Pancreas (tissue), 10 donors: ENCODE measurements around the gene LAMP1. TPM values are rescaled to one million over a fixed set of nuclear protein-coding genes. Genes with fewer than 3 reads are reported as not detected.
A peak's percentile ranks its signal among the peaks of the same experiment; 100 is the strongest.

Source experiments
- ATAC-seq, 4 donors: fragments of 200-7000 bp; cut with Tn5 transposase; one replicate each; pipeline versions ENCODE4 v1.8.0 to v1.9.1; 2020; ENCODE audit warnings: mild to moderate bottlenecking in 4 of 4, moderate library complexity in 4 of 4
- DNase-seq, 6 donors: peaks; one replicate each; pipeline ENCODE4 v3.0.0-alpha.2; 2020
- FAIRE-seq: peaks from 2 replicates; lab custom pipeline; 2012; peaks lifted over from hg19 to GRCh38; lab: Jason Lieb, UNC
- H3K27ac ChIP-seq, 4 donors: fragments of 200-600 bp; sonication (generic); 1 replicate in 3 of 4; 2 replicates in 1 of 4; pipeline versions ENCODE4 v1.5.0 to v1.8.0; 2020
- H3K27me3 ChIP-seq, 4 donors: fragments of 200-600 bp; one replicate each; pipeline ENCODE4 v1.8.0; 2021
- H3K36me3 ChIP-seq, 3 donors: fragments of 200-600 bp; sonication (generic) in 1 of 3; one replicate each; pipeline versions ENCODE4 v1.5.0 to v1.8.0; 2020 to 2021
- H3K4me1 ChIP-seq, 3 donors: fragments of 200-600 bp; one replicate each; pipeline ENCODE4 v1.8.0; 2021
- H3K4me3 ChIP-seq, 4 donors: fragments of 200-600 bp; sonication (generic) in 2 of 4; one replicate each; pipeline versions ENCODE4 v1.5.0 to v1.8.0; 2020 to 2021
- H3K9me3 ChIP-seq, 4 donors: fragments of 200-600 bp; one replicate each; pipeline ENCODE4 v1.8.0; 2021
- WGBS, 2 donors: extraction: QIAGEN DNeasy Blood & Tissue Kit; methylation state at CpG; one replicate each; pipeline ENCODE4 v1.1.7; 2013; 5-methylcytosine and 5-hydroxymethylcytosine counted together
- intact Hi-C, 3 donors: fragments of 100-400 bp; cut with DNase I; formaldehyde crosslinking; loops; one replicate each; pipeline versions ENCODE4 v1.11.1 to v1.14.2; 2022
- polyA plus RNA-seq, 2 donors: library from polyadenylated mRNA; stranded (reverse); fragments of 200-250 nt; gene quantifications; one replicate each; pipeline ENCODE4 v1.2.3, GENCODE V29; 2013
- total RNA-seq, 6 donors: library from RNA; stranded (reverse); fragmentation: NEBNext Ultra II Directional in 4 of 6; extraction: Animal tissue kit (Norgen Biotek cat#: 25700) in 4 of 6; gene quantifications; one replicate each; pipeline versions ENCODE4 v1.2.1 to v1.2.4, GENCODE V29; 2021 to 2023
- TF ChIP-seq, protein P1 (sequence below), 4 donors: fragments of 200-600 bp; sonication (generic) in 3 of 4; IDR thresholded peaks; one replicate each; pipeline versions ENCODE4 v1.5.0 to v1.8.0; 2021; ENCODE audit warnings: antibody characterized with exemption in 4 of 4
- donor health status: healthy with polysubstance abuse.
- donor health status: DM: no; HTN: no; CAD: no; lungs with moderate emphysema.
- donor health status: DM: no; HTN: no; CAD: no.
- donor health status: control.
- donor health status: control.
- donor health status: Bipolar disorder and iron deficiency.
- donor health status: DM: yes; HTN: yes; CAD: no.
- donor health status: DM: no; HTN: no; CAD: no.
- donor health status: DM: no; HTN: no; CAD: no.
- donor health status: DM: yes; HTN: yes; CAD: no.

The LAMP1 gene
- total and polyA plus RNA-seq, 8 donors = 35.1 to 136 (median 91.3) TPM

DNA sequence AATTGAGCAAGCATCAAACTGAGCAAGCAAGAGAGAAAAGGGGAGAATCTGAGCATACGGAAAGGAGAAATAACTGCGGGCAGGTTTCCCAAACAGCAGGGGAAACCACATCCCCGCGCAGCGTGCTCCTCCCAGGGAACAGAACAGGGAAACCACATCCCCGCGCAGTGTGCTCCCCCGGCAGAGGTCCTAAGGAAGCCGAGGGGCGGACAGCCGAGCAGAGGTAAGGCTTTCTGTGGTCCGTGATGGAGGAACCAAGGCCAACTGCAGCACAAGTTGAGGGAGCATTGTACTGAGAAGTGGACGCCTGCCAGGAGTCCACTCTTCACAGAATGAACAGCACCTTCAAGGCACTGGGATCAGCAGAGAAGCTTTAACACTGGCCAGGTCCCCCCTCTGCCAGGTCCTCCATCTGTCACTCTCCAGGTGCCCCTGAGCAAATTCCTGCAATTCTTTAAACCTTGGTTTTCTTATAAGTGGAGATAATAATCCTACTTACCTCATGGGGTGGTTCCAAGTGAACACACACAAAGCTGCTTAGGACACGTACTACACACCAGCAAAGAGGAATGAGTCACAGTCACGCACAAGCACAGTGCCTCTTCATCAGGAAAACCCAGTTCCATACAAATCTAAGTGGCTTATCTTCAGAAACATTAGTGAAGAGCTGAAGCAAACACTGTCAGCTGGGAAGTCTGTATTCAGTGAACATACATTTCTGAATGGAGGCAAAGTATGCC lies 23.0 kb upstream of the LAMP1 start:
- Histone ChIP-seq H3K27ac (no peak overlapping the region), H3K27me3 (no peaks in the 10 kb centered on the region), H3K4me1 (no peaks in the 10 kb centered on the region), H3K9me3 (no peaks in the 10 kb centered on the region), H3K36me3 (no peaks in the 10 kb centered on the region), H3K4me3 (no peak overlapping the region)
- no peak for DNase-seq
- peak in 1 of 4 donors; percentile 20 for ATAC-seq
- TF ChIP-seq, protein P1, sequence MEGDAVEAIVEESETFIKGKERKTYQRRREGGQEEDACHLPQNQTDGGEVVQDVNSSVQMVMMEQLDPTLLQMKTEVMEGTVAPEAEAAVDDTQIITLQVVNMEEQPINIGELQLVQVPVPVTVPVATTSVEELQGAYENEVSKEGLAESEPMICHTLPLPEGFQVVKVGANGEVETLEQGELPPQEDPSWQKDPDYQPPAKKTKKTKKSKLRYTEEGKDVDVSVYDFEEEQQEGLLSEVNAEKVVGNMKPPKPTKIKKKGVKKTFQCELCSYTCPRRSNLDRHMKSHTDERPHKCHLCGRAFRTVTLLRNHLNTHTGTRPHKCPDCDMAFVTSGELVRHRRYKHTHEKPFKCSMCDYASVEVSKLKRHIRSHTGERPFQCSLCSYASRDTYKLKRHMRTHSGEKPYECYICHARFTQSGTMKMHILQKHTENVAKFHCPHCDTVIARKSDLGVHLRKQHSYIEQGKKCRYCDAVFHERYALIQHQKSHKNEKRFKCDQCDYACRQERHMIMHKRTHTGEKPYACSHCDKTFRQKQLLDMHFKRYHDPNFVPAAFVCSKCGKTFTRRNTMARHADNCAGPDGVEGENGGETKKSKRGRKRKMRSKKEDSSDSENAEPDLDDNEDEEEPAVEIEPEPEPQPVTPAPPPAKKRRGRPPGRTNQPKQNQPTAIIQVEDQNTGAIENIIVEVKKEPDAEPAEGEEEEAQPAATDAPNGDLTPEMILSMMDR (IDR thresholded peaks at IDR 0.05) = no peak
- intact Hi-C loops = loop anchor here in 2 of 3 donors (5.0 to 10.0 kb wide), 2 partner anchors 118 to 121 kb away; no protein-coding TSS in a partner anchor
- 67 to 87% methylated on average over 15 of the region's 15 CpGs for WGBS, 2 donors
- no peak for FAIRE-seq

DNA sequence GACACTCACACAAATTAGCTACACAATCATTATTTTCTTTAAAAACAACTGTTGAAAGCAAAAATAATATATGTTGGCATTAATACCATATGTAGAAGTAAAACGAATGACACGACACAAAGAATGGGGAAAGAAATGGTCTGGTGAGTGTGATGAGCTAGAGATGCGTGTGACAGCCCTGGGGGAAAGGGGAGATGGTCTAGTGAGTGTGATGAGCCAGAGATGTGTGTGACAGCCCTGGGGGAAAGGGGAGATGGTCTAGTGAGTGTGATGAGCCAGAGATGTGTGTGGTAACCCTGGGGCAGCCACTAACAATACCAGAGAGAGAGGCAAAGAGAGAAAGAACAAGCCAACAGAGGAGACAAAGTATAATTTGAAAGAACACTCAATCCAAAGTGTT lies 22.3 kb upstream of the LAMP1 start:
- no peaks in the 10 kb centered on the region for H3K27me3 ChIP-seq
- intact Hi-C loops = loop anchor here in 2 of 3 donors (5.0 to 10.0 kb wide), 2 partner anchors 118 to 120 kb away; no protein-coding TSS in a partner anchor
- no peak overlapping the region for H3K4me3 ChIP-seq
- no peaks in the 10 kb centered on the region for H3K36me3 ChIP-seq
- DNase-seq (no peak), ATAC-seq (no peak), FAIRE-seq (no peak)
- WGBS, 2 donors = 57 to 65% methylated on average over 3 of the region's 3 CpGs
- H3K9me3 ChIP-seq = no peaks in the 10 kb centered on the region
- no peak overlapping the region for H3K27ac ChIP-seq
- TF ChIP-seq, protein P1 (IDR thresholded peaks at IDR 0.05) = no peak
- H3K4me1 ChIP-seq = no peaks in the 10 kb centered on the region

DNA sequence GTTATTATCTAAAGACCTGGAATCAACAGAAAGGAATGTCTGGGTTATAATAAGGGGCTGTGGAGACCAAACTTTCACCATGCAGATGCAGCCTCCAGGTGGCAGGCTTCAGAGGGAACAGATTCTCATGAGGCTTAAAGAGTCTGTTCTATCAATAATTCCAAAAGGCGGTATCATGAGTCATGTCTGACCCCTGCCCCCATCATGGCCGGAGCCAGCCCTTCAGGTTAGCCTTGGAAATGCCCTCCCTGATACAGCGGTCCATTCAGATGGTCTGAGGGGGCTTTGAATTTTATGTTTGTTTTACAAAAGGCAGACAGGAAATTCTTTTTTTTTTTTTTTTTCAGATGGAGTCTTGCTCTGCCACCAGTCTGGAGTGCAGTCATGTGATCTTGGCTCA lies 21.7 kb upstream of the LAMP1 start:
- H3K9me3 ChIP-seq = no peaks in the 10 kb centered on the region
- FAIRE-seq = peak; percentile 56
- no peaks in the 10 kb centered on the region for H3K27me3 ChIP-seq
- H3K36me3 ChIP-seq = no peaks in the 10 kb centered on the region
- TF ChIP-seq, protein P1 (IDR thresholded peaks at IDR 0.05) = peak; percentile 17 to 52 (median 30)
- ATAC-seq = peak; percentile 88 to 94 (median 91)
- 2 to 5% methylated on average over 3 of the region's 3 CpGs for WGBS, 2 donors
- intact Hi-C loops = loop anchor here in 1 of 3 donors (10.0 kb wide), 1 partner anchor 119 kb away; no protein-coding TSS in a partner anchor
- DNase-seq = peak in 3 of 6 donors; percentile 34 to 69 (median 42)
- H3K27ac ChIP-seq = no peak overlapping the region
- no peaks in the 10 kb centered on the region for H3K4me1 ChIP-seq
- no peak overlapping the region for H3K4me3 ChIP-seq

DNA sequence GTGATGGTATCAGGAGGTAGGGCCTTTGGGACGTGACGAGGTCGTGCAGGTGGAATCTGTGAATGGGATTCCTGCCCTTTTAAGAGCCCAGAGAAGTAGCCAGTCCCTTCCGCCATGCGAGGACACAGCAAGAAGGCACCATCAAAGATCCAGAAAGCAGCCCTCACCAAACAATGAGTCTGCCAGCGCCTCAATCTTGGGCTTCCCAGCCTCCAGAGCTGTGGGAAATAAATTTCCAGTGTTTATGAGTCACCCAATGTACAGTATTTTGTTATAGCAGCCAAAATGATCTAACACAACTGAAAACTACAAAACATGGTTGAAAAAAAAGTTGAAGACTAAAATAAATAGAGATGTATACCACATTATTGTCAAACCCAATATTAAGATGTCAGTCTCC lies 16.9 kb upstream of the LAMP1 start:
- no peak for ATAC-seq
- Histone ChIP-seq H3K36me3 (no peaks in the 10 kb centered on the region), H3K27ac (no peak overlapping the region), H3K27me3 (no peaks in the 10 kb centered on the region), H3K4me3 (no peak overlapping the region), H3K9me3 (no peaks in the 10 kb centered on the region), H3K4me1 (no peaks in the 10 kb centered on the region)
- intact Hi-C loops = no loop called here
- DNase-seq = no peak
- WGBS, 2 donors = 76 to 86% methylated on average over 6 of the region's 6 CpGs
- TF ChIP-seq, protein P1 (IDR thresholded peaks at IDR 0.05) = no peak
- FAIRE-seq = no peak

DNA sequence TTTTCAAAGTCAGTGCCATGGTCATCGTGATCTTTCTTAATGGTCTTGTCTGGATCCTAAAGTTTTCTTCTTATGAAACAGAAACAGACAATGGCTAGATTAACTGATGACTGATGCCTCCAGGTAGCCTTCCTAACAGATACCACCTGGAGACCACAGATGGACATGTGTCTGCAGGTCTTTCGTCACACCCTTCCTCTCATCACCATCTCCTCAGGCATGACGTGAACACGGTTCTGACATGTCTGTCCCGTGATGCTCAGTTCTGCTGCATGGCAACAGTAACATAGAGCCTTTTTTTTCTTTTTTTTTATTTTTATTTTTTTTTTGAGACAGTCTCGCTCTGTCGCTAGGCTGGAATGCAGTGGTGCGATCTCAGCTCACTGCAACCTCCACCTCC lies 13.1 kb upstream of the LAMP1 start:
- FAIRE-seq (no peak), ATAC-seq (no peak), DNase-seq (no peak)
- no peaks in the 10 kb centered on the region for H3K9me3 ChIP-seq
- no peak overlapping the region for H3K27ac ChIP-seq
- H3K36me3 ChIP-seq = no peaks in the 10 kb centered on the region
- no peaks in the 10 kb centered on the region for H3K27me3 ChIP-seq
- TF ChIP-seq, protein P1 (IDR thresholded peaks at IDR 0.05) = no peak
- no peak overlapping the region for H3K4me3 ChIP-seq
- H3K4me1 ChIP-seq = no peaks in the 10 kb centered on the region
- intact Hi-C loops = no loop called here
- WGBS, 2 donors = 70 to 75% methylated on average over 8 of the region's 8 CpGs
